OCI-LY7 (cell line): ENCODE data around the gene ACSM5. TPM values are rescaled to one million over a fixed set of nuclear protein-coding genes. Genes with fewer than 3 reads are reported as not detected.

Experiments
- Bru-seq: library from RNA; stranded (reverse); fragments of 400-500 nt; gene quantifications from one replicate; lab custom pipeline; 2021; lab: Mats Ljungman, UMichigan
- BruChase-seq, 2 experiments: library from RNA; stranded (reverse); fragments of 400-500 nt; gene quantifications; one replicate each; lab custom pipeline; 2021; lab: Mats Ljungman, UMichigan
- BruUV-seq: library from RNA; stranded (reverse); fragments of 400-500 nt; replicated peaks from 2 replicates; lab custom pipeline; 2021; lab: Mats Ljungman, UMichigan
- CTCF ChIA-PET: fragments of 300-600 bp; sonication (Branson Sonifier 250); formaldehyde crosslinking; loops from one replicate; lab custom pipeline; 2022; ENCODE audit warnings: antibody characterized with exemption; ENCODE audit not compliant: unreplicated experiment; lab: Charles Lee
- POLR2A ChIA-PET: fragments of 300-600 bp; sonication (Branson Sonifier 250); formaldehyde crosslinking; loops from one replicate; lab custom pipeline; 2022; ENCODE audit warnings: antibody characterized with exemption; lab: Charles Lee
- DNase-seq: peaks from one replicate; pipeline ENCODE4 v3.0.0-alpha.2; 2015; ENCODE audit warnings: low spot score
- H2AFZ ChIP-seq: fragments of 200-600 bp; sonication (generic), shearing (Covaris generic); 2 replicates; pipeline ENCODE4 v1.6.1; 2014; ENCODE audit warnings: mild to moderate bottlenecking, antibody characterized with exemption, low read length, moderate library complexity
- H3K27ac ChIP-seq: fragments of 200-600 bp; sonication (generic); 2 replicates; pipeline ENCODE4 v1.5.1; 2014; ENCODE audit warnings: mixed run types, low read depth, mild to moderate bottlenecking, moderate library complexity, low read length, inconsistent platforms; ENCODE audit not compliant: poor library complexity, severe bottlenecking
- H3K36me3 ChIP-seq: fragments of 200-600 bp; sonication (generic); 2 replicates; pipeline ENCODE4 v1.6.1; 2014; ENCODE audit warnings: mild to moderate bottlenecking, antibody characterized with exemption, low read length, moderate library complexity, mixed read lengths; ENCODE audit not compliant: insufficient read depth
- H3K4me1 ChIP-seq: fragments of 200-600 bp; sonication (generic); 2 replicates; pipeline ENCODE4 v1.5.1; 2014; ENCODE audit warnings: mild to moderate bottlenecking, low read length; ENCODE audit not compliant: insufficient read depth, poor library complexity, severe bottlenecking
- H3K4me2 ChIP-seq: fragments of 200-600 bp; sonication (generic); 2 replicates; pipeline ENCODE4 v1.6.1; 2014; ENCODE audit warnings: mild to moderate bottlenecking, low read length
- H3K4me3 ChIP-seq: fragments of 200-600 bp; sonication (generic); 2 replicates; pipeline ENCODE4 v1.5.1; 2014; ENCODE audit warnings: mild to moderate bottlenecking, low read depth, low read length; ENCODE audit not compliant: poor library complexity, severe bottlenecking
- H3K79me2 ChIP-seq: fragments of 200-600 bp; sonication (generic); 2 replicates; pipeline ENCODE4 v1.6.1; 2016; ENCODE audit warnings: low read depth, mild to moderate bottlenecking, low read length, moderate library complexity, mixed read lengths; ENCODE audit not compliant: insufficient read depth
- H3K9me2 ChIP-seq: fragments of 200-600 bp; sonication (generic); 2 replicates; pipeline ENCODE4 v1.6.1; 2016; ENCODE audit warnings: mild to moderate bottlenecking, low read length, mixed read lengths; ENCODE audit not compliant: insufficient read depth
- H3K9me3 ChIP-seq: fragments of 200-600 bp; sonication (generic); 2 replicates; pipeline ENCODE4 v1.6.1; 2014; ENCODE audit warnings: mild to moderate bottlenecking, mixed run types, low read length, mixed read lengths
- H4K20me1 ChIP-seq: fragments of 200-600 bp; sonication (generic); 2 replicates; pipeline ENCODE4 v1.6.1; 2014; ENCODE audit warnings: mild to moderate bottlenecking, antibody characterized with exemption, low read length, moderate library complexity, mixed read lengths; ENCODE audit not compliant: insufficient read depth
- EZH2phosphoT487 ChIP-seq: fragments of 200-600 bp; sonication (generic); IDR thresholded peaks from 2 replicates; pipeline ENCODE4 v1.6.1; 2018; ENCODE audit warnings: low read depth, borderline replicate concordance, mild to moderate bottlenecking, mixed run types, antibody characterized with exemption, low read length, moderate library complexity, mixed read lengths
- intact Hi-C: fragments of 100-400 bp; cut with micrococcal nuclease; formaldehyde crosslinking; loops from one replicate; pipeline ENCODE4 v1.10.0; 2022; ENCODE audit not compliant: unreplicated experiment
- long read RNA-seq: library from polyadenylated mRNA; stranded (forward); transcript quantifications from one replicate; pipeline ENCODE4 v2.0.0, GENCODE V29; 2022
- total RNA-seq, 2 experiments: library from RNA; depleted of rRNA in 1 of 2; stranded (reverse); fragments of >200 nt in 1 of 2; shearing (Covaris generic) in 1 of 2; gene quantifications; 2 replicates each; pipeline ENCODE4 v1.2.3, GENCODE V29; 2014 to 2022
- TF ChIP-seq, protein P1 (sequence below): fragments of 200-600 bp; sonication (generic); conservative IDR thresholded peaks from 2 replicates; pipeline ENCODE4 v1.5.1; 2014; ENCODE audit warnings: mild to moderate bottlenecking, antibody characterized with exemption, low read length, moderate library complexity, mixed read lengths

ACSM5 gene, protein sequence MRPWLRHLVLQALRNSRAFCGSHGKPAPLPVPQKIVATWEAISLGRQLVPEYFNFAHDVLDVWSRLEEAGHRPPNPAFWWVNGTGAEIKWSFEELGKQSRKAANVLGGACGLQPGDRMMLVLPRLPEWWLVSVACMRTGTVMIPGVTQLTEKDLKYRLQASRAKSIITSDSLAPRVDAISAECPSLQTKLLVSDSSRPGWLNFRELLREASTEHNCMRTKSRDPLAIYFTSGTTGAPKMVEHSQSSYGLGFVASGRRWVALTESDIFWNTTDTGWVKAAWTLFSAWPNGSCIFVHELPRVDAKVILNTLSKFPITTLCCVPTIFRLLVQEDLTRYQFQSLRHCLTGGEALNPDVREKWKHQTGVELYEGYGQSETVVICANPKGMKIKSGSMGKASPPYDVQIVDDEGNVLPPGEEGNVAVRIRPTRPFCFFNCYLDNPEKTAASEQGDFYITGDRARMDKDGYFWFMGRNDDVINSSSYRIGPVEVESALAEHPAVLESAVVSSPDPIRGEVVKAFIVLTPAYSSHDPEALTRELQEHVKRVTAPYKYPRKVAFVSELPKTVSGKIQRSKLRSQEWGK
- total RNA-seq (2014; rRNA removed; shearing (Covaris generic)) (not detected in 2 replicates), total RNA-seq (2022) (not detected in 2 replicates), Bru-seq, nascent RNA (not detected), BruChase-seq, experiment 1, labeled RNA remaining after a 6-hour chase (not detected), BruChase-seq, experiment 2, labeled RNA remaining after a 2-hour chase (not detected)
- long read RNA-seq: 0 reads

DNA sequence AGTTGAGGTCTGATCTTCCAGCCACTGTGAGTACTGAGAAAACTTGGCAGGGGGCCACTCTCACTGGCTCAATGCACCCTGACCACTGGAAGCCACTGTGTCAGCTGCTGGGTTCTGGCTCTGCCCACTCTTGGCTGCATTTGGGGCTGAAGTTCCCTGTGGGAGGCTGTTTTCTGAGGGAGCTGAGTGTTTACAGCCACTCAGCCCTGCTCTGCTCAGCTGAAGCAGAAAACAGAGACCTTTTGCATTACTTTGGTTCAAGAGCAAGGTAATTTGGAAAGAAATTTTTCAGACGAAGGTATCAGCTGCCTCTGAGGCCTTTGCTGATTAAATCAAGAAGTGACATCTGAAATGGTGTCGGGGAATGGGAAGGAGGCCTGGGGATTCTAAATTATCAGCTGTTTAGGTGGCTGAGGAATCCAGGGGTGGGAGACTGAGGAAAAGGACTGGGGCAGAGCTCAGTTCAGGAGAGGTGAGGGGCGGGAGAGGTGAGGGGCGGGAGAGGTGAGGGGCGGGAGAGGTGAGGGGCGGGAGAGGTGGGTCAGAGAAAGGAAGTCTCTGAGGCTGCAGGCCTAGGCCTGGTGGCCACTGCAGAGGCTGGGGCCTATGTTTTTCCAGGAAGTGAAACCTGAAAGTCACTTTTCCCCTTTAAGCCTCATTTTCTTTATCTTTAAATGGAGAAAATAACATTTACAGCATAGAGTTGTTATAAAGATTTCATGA is at the start of gene ACSM5:
ACSM5 (plus strand) TSS at position 137 of the 723 bp plus-strand sequence. CDS start 1,951 bp downstream, outside the sequence.
- no peak within 1 kb of the TSS for H3K27ac ChIP-seq
- no peaks in the 10 kb centered on the region for H3K9me2 ChIP-seq
- no peaks in the 10 kb centered on the region for H3K36me3 ChIP-seq
- TF ChIP-seq, protein P1, sequence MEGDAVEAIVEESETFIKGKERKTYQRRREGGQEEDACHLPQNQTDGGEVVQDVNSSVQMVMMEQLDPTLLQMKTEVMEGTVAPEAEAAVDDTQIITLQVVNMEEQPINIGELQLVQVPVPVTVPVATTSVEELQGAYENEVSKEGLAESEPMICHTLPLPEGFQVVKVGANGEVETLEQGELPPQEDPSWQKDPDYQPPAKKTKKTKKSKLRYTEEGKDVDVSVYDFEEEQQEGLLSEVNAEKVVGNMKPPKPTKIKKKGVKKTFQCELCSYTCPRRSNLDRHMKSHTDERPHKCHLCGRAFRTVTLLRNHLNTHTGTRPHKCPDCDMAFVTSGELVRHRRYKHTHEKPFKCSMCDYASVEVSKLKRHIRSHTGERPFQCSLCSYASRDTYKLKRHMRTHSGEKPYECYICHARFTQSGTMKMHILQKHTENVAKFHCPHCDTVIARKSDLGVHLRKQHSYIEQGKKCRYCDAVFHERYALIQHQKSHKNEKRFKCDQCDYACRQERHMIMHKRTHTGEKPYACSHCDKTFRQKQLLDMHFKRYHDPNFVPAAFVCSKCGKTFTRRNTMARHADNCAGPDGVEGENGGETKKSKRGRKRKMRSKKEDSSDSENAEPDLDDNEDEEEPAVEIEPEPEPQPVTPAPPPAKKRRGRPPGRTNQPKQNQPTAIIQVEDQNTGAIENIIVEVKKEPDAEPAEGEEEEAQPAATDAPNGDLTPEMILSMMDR: no peak
- H3K9me3 ChIP-seq: no peaks in the 10 kb centered on the region
- intact Hi-C loops: no loop called here
- H3K4me1 ChIP-seq: no peaks in the 10 kb centered on the region
- no peak within 1 kb of the TSS for H3K4me2 ChIP-seq
- H4K20me1 ChIP-seq: no peaks in the 10 kb centered on the region
- DNase-seq: no peak
- POLR2A ChIA-PET: interaction anchor here (0.5 kb wide), 1 partner anchor 714 kb away, joined by 3 read pairs; no protein-coding TSS in a partner anchor
- peak within 1 kb of the TSS; percentile 80 for H2AFZ ChIP-seq
- H3K4me3 ChIP-seq: no peak within 1 kb of the TSS
- H3K79me2 ChIP-seq: no peaks in the 10 kb centered on the region
- no TSS peak for BruUV-seq
- CTCF ChIA-PET: interaction anchor here (0.6 kb wide), 1 partner anchor 66 kb away, joined by 11 read pairs; no protein-coding TSS in a partner anchor

DNA sequence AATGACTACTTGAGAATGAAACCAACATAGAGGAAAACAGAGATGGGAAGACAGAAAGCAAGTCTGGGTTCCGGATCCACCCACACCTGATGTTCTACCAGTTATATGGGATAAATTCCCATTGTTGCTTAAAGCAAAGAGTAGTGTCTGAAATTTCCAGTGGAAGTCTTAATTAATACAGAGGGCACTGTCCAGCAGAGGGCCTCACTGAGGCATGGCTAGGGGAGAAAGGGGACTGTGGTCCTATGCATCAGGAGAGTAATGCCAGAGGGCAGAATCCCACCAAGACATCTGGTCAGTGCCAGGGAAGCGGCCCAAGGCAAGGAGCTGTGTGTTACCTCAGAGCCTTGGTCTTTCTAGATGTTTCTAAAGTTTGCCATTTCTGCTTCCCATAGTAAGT is 49.3 kb upstream of the ACSM5 start:
- Histone ChIP-seq H3K79me2 (no peaks in the 10 kb centered on the region), H3K4me1 (no peaks in the 10 kb centered on the region), H3K4me3 (no peak overlapping the region), H3K36me3 (no peaks in the 10 kb centered on the region), H3K9me3 (no peaks in the 10 kb centered on the region), H2AFZ (no peak overlapping the region), H3K27ac (no peak overlapping the region), H3K9me2 (no peaks in the 10 kb centered on the region), H3K4me2 (no peak overlapping the region), H4K20me1 (no peaks in the 10 kb centered on the region)
- TF ChIP-seq, protein P1: peak; percentile 60
- TF ChIP-seq EZH2phosphoT487: no peak
- ChIA-PET POLR2A (no interaction called here), CTCF (no interaction called here)
- BruUV-seq: no TSS peak
- intact Hi-C loops: no loop called here
- no peak for DNase-seq
